ENCODE results near the gene CCDC141.
"Not testable (repeated sequence)": the region's sequence is repeated elsewhere in the genome, so short reads cannot be mapped to it uniquely, and the experiment has no call there.

Gene CCDC141, protein sequence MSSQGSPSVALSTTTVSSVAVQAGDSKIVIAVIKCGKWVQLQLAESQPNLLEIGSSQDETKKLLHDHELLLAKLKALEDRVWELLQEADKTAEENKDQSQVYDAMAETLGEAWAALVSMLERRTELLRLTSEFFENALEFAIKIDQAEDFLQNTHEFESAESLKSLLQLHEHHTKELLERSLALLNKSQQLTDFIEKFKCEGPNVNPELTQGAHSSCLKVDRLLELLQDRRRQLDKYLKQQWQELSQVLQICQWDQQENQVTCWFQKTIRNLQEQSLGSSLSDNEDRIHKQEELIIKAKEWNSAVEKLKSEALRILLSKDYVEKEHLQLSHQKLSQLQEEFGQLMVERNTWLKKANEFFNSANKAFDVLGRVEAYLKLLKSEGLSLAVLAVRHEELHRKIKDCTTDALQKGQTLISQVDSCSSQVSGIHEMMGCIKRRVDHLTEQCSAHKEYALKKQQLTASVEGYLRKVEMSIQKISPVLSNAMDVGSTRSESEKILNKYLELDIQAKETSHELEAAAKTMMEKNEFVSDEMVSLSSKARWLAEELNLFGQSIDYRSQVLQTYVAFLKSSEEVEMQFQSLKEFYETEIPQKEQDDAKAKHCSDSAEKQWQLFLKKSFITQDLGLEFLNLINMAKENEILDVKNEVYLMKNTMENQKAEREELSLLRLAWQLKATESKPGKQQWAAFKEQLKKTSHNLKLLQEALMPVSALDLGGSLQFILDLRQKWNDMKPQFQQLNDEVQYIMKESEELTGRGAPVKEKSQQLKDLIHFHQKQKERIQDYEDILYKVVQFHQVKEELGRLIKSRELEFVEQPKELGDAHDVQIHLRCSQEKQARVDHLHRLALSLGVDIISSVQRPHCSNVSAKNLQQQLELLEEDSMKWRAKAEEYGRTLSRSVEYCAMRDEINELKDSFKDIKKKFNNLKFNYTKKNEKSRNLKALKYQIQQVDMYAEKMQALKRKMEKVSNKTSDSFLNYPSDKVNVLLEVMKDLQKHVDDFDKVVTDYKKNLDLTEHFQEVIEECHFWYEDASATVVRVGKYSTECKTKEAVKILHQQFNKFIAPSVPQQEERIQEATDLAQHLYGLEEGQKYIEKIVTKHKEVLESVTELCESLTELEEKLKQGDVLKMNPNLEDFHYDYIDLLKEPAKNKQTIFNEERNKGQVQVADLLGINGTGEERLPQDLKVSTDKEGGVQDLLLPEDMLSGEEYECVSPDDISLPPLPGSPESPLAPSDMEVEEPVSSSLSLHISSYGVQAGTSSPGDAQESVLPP (N-terminal part only)

DNA sequence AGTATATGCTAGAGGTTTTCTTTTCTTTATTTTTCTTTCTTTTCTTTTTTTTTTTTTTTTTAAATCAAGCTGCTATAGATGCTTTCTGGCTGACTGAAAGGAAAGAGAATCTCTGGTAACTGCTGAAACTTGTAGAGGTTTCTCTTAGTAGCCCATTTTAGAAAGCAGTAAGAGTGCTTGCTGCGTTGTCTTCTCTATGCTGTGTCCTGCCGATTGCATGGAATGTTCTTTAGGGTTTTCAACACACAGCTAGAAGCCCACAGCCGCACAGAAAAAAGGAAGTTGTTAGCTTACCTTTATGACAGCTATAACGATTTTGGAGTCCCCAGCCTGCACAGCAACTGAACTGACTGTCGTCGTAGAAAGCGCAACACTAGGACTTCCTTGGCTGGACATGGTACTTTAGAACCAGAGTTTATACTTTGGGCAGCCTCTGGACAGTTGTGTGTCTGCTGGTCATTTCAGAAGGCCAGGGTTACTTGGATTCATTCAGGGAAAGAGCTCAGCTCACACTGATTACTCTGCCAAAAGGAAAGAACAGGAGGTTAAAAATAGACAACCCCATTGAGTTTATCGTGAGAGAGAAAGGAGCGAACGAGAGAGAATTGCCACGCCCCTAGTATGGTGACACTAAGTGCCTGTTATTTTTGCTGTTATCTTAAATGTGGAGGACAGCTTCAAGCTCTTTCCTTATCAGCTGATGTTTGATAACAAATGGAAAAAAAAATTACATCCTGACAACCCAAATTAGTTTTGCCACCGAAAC lies at the start of gene CCDC141:
TSS of gene CCDC141 (minus strand) at position 592 of the 766 bp plus-strand sequence. CDS start at position 396, 196 bp downstream.
- no peak for DNase-seq

DNA sequence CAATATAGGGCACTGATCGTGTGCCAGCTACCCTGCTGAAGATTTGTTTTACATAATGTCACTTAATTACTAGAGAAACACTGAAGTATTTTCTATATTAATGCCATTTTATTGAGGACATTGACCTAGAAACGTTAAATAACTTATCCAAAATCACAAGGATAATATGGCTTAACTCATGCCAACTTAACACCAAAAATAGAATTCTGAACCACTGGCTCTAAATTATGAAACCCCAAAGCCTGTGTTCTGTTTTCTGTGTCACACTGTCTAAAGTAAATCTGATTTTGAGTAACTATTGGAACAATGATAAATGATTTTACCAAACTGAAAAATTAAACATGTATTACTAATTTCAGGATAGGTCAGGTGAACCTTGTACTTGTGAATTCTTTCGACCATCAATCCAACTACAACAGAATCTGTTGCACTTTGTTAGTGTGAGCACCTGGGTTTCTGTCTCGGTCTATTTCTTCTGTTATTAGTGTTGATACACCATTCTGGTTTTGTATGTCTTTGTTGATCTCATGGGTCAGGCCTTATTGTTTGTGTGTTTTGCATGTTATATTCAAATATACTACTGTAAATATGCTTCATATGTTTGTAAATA lies 48.2 kb upstream of the CCDC141 start:
- no peak for DNase-seq

DNA sequence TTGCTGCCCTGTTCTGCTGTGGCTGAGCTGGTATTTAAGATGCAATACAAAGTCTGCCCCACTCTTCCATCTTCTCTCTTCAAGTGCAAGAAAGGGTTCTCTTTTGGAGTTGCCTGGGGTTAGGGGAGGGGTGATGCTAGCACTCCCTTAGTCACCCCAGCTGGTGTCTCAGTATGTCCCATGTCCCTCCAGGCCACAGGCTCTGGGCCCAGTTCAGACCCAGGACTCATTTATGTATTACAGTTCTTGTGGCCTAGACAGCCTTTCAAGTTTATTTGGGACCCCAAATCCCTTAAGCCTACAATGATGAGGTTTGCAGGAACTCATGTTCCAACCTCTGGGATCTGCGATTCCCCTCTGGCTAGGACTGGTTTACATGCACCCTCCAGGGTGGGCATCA lies 47.2 kb upstream of the CCDC141 start:
- no peak for DNase-seq

DNA sequence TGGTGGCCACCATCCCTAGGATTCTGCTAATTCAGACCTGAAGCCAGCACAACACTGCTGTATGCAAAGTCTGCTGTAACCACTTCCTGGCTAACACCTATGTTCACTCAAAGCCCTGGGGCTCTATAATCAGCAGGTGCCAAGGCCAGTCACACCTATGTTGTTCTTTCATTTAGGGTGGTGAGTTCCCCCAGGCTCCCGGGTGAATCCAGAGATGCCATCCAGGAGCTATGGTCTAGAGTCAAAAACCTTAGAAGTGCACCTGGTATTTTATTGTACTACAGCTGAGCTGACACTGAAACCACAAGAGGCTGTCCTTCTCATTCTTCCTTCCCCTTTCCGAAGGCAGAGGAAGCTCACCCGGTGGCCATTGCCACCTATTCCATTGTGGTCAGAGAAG lies 46.2 kb upstream of the CCDC141 start:
- DNase-seq = no peak

DNA sequence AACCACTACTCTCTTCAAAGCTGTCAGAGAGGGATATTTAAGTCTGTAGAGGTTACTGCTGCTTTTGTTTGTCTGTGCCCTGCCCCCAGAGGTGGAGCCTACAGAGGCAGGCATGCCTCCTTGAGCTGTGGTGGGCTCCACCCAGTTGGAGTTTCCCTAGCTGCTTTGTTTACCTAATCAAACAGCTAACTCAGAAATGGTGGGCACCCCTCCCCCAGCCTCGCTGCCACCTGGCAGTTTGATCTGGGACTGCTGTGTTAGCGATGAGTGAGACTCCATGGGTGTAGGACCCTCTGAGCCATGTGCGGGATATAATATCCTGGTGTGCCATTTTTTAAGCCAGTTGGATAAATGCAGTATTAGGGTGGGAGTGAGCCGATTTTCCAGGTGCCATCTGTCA lies 43.0 kb upstream of the CCDC141 start:
- not testable (repeated sequence) for DNase-seq

DNA sequence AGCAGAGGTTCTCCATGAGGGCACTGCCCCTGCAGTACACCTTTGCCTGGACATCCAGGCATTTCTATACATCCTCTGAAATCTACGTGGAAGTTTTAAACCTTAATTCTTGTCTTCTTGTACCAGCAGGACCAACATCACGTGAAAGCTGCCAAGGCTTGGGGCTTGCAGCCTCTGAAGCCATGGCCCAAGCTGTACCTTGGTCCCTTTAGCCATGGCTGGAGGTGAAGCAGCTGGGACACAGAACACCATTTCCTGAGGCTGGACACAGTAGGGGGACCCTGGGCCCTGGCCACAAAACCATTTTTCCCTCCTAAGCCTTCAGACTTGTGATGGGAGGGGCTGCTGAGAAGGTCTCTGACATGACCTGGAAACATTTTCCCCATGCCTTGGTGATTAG lies 32.8 kb upstream of the CCDC141 start:
- DNase-seq = no peak

DNA sequence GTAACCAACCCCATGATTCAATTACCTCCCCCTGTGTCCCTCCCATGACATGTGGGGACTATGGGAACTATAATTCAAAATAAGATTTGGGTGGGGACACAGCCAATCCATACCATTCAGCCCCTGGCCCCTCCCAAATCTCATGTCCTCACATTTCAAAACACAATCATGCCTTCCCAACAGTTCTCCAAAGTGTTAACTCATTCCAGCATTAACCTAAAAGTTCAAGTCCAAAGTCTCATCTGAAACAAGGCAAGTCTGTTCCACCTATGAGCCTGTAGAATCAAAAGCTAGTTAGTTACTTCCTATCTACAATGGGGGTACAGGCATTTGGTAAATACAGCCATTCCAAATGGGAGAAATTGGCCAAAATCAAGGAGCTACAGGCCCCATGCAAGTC lies 32.0 kb upstream of the CCDC141 start:
- DNase-seq = no peak

DNA sequence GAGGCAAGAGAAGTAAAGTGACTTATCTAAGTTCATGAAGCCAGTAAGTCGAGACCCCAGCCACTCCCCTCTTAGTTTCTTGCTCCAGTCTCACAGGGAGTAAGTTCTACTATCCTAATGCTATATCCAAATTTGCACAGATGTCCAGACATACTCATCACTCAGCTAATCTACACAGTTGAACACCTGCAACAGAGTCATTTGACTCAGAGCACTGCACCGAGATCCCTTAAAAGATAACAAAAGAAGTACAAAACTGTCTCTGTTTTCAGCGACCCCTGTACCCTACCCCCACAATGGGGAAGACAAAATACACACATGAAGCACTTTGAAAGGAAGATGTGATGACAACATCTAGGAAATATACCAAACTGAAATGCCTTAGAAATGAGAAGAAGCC lies 22.6 kb upstream of the CCDC141 start:
- no peak for DNase-seq

DNA sequence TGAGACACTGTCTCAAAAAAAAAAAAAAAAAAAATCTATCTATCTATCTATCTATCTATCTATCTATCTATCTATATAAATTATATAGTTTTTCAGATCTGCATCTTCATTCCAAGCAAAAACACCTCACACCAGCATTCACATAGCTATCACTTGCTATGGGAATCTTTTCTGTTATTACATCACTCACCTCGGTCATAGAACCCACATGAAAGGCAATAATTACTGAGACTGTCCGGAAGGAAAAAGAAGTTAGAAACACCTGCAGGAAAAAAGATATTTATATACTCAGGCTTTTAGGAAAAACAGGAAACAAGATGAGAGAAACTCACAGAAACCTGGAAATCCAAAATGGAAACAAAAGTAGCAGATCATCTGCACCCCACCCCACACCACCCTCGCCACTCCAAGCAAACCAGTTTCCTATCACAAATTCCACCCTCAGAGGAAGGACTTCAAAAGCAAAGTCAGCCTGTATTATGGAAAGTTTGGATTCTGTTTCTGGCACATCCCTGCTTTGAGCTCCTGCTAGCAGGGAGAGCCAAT lies 21.9 kb upstream of the CCDC141 start:
- no peak for DNase-seq

DNA sequence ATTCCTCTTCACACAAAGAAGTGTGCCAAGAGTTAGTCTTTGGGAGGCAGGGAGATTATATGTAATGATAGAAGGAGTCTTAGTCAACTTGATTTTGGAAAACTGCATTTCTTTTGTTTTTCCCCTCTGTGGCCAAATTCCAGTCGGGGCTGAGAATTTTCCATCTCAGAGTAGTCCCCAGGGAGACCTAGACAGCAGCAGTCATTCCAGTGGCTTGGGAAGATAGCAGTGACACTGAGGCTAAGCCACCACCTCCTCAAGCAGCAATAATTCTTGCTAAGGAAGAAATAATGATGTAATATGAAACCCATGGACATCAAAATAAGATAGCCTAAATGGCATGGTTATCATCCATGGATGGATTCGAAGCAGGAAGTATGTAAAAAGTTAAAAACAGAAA lies 21.0 kb upstream of the CCDC141 start:
- no peak for DNase-seq

DNA sequence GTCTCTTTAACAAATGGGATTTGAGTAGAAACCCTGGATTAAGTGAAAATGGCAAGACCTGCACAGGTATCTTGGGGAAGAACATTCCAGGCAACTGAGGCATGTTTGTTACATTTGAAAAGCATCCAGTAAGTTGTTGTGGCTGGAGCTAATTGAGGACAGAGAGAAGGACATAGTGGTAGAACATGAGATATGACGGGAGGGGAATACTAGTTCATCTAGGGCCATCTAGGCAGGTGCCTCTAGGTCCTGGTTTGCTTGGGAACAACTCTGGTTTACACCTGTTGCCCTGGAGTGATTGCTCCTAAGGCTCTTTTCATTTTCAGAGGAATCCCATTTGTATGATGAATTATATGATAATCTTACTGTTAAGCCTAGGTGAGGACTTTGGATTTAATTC lies 19.7 kb upstream of the CCDC141 start:
- no peak for DNase-seq

DNA sequence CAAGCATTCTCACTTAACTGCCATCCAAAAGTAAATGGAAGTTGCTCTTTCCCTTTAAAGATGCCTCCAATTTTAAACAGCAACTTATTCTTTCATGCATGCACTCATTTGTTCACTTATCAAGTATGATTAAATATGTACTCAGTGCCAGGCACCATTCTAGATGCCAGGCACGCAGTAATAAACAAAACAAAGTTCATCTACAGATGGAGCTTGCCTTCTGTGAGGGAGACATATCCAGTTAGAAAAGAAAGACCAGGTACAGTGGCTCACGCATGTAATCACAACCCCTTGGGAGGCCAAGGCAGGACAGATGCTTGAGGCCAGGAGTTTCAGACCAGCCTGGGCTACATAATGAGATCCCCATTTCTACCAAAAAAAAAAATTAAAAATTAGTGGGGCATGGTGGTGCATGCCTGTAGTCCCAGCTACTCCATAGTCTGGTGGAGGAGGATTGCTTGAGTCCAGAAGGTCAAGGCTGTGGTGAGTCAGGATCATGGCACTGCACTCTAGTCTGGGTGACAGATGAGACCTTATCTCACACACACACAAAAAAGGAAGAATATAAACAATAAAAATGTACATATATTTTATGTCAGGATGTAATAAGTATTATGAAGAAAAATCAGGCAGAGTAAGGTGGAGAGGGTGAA lies 19.2 kb upstream of the CCDC141 start:
- DNase-seq = no peak

DNA sequence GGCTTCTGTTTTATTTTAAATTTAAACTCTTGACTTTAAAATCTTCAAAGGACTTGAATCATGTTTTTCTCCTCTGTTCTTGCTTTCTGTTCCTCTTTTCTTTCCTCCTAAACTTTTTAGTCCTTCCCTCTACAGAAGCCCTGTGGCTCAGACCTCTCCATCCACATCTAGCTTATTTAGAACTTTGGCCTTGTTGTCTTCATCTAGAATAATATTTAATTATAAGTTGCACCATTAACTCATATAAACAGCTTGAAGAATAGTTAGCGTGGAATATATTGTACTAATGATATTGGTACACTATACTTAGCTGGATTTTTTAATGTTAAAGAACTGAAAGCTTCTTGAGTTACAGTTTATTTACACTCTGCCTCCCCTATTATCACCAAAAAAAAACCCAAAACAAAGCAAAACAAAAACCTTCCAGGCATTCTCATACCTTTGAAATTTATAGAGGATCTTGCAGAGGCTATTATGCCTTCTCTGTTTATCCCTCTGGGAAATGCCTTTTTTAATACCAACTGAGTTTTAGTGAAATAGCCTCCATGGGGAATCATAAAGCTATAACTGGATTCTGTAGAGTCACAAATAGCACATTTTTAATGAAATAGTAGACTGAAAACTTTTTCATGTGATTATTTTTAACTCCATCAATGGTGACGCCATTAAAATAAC lies 9.2 kb upstream of the CCDC141 start:
- DNase-seq = no peak

DNA sequence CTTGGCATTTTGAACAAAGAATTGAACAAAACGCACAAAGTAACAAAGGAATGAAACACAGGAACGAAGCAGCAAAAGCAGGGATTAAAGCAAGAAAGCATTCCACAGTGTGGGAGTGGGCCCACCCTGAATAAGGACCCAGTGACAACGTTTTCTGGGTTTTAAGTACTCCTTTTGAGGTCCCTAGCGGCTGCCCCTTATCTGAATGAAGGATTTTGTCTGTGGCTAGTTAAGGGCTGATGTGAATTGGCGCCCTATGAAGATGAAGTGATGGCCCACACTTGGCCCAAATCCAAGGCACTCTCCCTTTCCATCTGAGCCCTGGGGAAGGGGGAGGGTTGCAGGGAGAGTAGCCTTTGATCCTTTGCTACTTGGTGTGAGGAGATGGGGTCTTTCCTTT lies 7.8 kb upstream of the CCDC141 start:
- DNase-seq = no peak

DNA sequence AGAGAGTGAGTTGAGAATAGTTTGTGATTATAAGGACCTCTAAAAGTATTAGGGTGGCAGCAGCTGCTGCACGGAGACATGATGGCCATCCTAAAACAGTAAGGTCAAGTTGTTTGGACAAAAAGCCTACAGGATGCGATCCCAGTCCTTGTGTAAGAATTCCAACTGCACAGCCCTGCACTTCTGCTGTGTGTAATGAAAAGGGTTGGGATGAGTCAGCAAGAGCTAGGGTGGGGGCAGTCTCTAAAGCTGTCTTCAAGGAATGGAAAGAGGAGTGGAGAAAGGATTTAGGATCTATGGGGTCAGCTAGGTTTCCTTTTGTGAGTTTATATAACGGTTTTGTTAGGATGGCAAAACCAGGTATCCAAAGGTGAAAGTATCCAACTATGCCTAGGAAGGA lies 3.6 kb upstream of the CCDC141 start:
- DNase-seq = not testable (repeated sequence)

DNA sequence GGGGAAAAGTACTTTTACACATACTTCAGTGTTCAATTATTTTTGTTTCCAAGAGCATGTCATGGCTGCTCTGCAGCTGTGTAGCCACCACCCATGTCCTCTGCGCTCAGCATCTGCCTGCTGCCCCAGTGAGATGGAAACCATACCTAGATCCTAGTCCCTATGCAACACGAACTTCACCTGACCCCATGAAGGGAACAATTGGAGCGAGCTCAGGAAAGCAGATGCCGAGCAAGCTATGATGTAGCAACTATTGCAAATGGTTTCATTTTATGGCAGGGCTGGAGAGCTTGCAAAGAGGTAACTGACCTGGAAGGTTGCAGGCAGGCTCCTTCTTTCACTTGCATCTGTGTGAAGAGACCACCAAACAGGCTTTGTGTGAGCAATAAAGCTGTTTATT lies 1.3 kb upstream of the CCDC141 start:
- no peak for DNase-seq

DNA sequence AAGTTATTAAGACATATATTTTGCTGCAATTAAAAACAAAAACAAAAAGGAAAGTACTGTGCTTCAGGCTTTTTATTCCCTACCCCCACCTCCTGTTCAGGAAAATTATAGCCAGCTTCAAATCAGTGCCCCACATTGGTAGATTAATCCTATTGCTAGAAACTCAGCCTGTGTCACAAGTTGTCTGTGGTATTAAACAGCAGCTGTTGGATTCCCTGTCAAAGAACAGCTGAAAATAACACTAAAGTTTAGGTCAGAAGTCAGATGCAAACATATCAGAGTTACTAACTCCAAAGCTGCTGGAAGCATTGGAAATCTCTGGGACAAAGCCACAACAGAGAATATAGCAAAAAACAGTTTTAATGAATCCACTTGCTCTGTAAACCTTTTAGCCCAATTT lies 818 bp upstream of the CCDC141 start:
- DNase-seq = no peak

DNA sequence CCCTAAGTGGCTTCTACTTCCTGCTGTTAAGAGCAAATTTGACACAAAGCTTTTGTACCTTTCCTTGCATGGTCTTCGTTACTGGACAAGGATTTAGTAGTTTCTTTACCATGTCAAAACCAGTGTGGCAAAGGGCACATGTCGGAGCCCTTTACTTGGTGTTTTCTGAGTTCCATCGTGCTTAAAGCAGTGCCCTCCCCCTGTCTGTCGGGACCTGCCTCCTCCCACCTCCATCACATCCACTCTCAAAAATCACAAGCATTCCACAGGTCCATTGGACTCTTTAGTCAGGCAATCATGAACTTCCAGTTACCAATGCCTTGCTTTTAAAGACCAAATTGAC lies 763 bp downstream of the CCDC141 start:
- DNase-seq = no peak

DNA sequence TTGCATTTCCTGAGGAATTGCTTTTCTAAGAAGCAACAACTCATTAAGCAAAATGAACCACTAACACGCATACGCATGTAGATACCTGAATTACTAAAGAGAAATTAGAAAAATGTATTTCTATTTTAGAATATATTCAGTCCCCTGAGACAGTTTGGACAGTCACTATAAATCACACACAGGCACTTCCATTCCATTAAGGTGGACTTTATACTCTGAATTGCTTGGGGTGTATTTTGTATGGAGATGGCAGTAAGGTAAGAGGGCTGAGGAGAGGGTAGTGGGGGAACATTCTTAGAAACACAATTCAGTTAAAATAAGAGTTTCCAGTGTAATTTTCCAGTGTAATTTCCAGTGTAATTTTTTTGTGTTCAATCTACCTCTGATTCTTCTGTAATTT lies 1.8 kb downstream of the CCDC141 start:
- DNase-seq = no peak

DNA sequence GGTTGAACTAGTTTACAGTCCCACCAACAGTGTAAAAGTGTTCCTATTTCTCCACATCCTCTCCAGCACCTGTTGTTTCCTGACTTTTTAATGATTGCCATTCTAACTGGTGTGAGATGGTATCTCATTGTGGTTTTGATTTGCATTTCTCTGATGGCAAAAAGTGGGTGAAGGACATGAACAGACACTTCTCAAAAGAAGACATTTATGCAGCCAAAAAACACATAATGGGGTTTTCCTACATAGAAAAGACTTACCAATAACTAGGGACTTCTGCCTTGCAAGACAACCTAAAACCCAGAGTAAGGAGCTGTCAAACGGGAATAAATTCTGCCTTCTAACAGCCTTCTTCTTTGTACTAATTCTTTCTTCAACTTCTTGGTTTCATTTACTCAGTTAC lies 4.3 kb downstream of the CCDC141 start:
- DNase-seq = not testable (repeated sequence)

DNA sequence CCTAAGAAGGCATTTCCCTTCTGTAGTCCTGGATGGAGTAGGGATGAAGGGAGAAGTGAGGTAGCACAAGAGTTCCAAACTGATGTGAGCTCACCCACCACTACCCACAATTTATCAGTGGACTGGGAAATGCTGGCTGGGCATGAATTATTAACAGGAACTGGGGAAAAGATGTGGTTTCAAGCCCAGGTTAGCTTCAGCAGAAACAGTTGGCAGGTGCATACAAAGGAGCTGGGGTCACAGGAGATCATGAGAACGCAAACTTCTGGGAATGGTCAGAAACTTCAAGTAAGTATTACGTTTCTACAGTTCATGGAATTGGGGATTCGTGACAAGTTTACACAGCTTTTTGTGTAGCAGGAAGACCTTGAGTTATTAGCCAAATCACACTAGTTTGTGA lies 5.4 kb downstream of the CCDC141 start:
- DNase-seq = no peak

Data from fibroblast of skin of right biceps (primary cell).